ACC112 (cell line): ENCODE data around the gene EPB41L3.

ENCODE experiments used
- H2AFZ ChIP-seq: fragments of 200-600 bp; sonication (generic); one replicate; pipeline ENCODE4 v1.6.0; 2017; ENCODE audit warnings: antibody characterized with exemption, low read length; ENCODE audit not compliant: unreplicated experiment
- H3K27ac ChIP-seq: fragments of 200-600 bp; sonication (generic); 2 replicates; pipeline ENCODE4 v1.5.1; 2014; ENCODE audit warnings: low read depth, mild to moderate bottlenecking, antibody characterized with exemption, low read length, moderate library complexity
- H3K27me3 ChIP-seq: fragments of 200-600 bp; sonication (generic); 2 replicates; pipeline ENCODE4 v1.6.1; 2014; ENCODE audit warnings: mild to moderate bottlenecking, antibody characterized with exemption, low read length, moderate library complexity, mixed read lengths; ENCODE audit not compliant: insufficient read depth
- H3K36me3 ChIP-seq: fragments of 200-600 bp; sonication (generic); 2 replicates; pipeline ENCODE4 v1.6.1; 2016; ENCODE audit warnings: mild to moderate bottlenecking, antibody characterized with exemption, low read length, moderate library complexity, mixed read lengths; ENCODE audit not compliant: insufficient read depth
- H3K4me1 ChIP-seq: fragments of 200-600 bp; sonication (generic); one replicate; pipeline ENCODE4 v1.6.1; 2016; ENCODE audit warnings: low read length, mixed read lengths; ENCODE audit not compliant: insufficient read depth, unreplicated experiment, control insufficient read depth
- H3K4me3 ChIP-seq: fragments of 200-600 bp; sonication (generic); 2 replicates; pipeline ENCODE4 v1.5.1; 2014; ENCODE audit warnings: mild to moderate bottlenecking, low read depth, low read length
- H3K79me2 ChIP-seq: fragments of 200-600 bp; sonication (generic); one replicate; pipeline ENCODE4 v1.6.0; 2016; ENCODE audit warnings: low read length; ENCODE audit not compliant: control insufficient read depth, unreplicated experiment, insufficient read depth

Gene EPB41L3

GRCh38 chr18:5532066-5532465, 11.7 kb downstream of the EPB41L3 start:
- Histone ChIP-seq H3K4me3 (no peak overlapping the region), H3K4me1 (no peaks in the 10 kb centered on the region), H3K79me2 (no peaks in the 10 kb centered on the region), H3K36me3 (no peaks in the 10 kb centered on the region), H3K27me3 (no peaks in the 10 kb centered on the region), H2AFZ (no peak overlapping the region), H3K27ac (no peak overlapping the region)

GRCh38 chr18:5530629-5531178, 13.1 kb downstream of the EPB41L3 start:
- H3K27ac ChIP-seq: no peak overlapping the region
- no peaks in the 10 kb centered on the region for H3K36me3 ChIP-seq
- no peaks in the 10 kb centered on the region for H3K4me1 ChIP-seq
- no peak overlapping the region for H3K4me3 ChIP-seq
- no peaks in the 10 kb centered on the region for H3K27me3 ChIP-seq
- no peaks in the 10 kb centered on the region for H3K79me2 ChIP-seq
- no peak overlapping the region for H2AFZ ChIP-seq

- Histone ChIP-seq H3K27me3 (no peaks in the 10 kb centered on the region), H3K36me3 (no peaks in the 10 kb centered on the region), H3K4me3 (no peak overlapping the region), H3K79me2 (no peaks in the 10 kb centered on the region), H3K4me1 (no peaks in the 10 kb centered on the region), H2AFZ (no peak overlapping the region), H3K27ac (no peak overlapping the region)
Observed at GRCh38 chr18:5529471-5529870, 14.3 kb downstream of the EPB41L3 start.

GRCh38 chr18:5527603-5528002, 16.2 kb downstream of the EPB41L3 start:
- H2AFZ ChIP-seq: no peak overlapping the region
- H3K27me3 ChIP-seq: no peaks in the 10 kb centered on the region
- H3K4me1 ChIP-seq: no peaks in the 10 kb centered on the region
- no peaks in the 10 kb centered on the region for H3K79me2 ChIP-seq
- no peak overlapping the region for H3K27ac ChIP-seq
- no peaks in the 10 kb centered on the region for H3K36me3 ChIP-seq
- no peak overlapping the region for H3K4me3 ChIP-seq

- no peaks in the 10 kb centered on the region for H3K79me2 ChIP-seq
- no peaks in the 10 kb centered on the region for H3K36me3 ChIP-seq
- no peaks in the 10 kb centered on the region for H3K4me1 ChIP-seq
- H3K27me3 ChIP-seq: no peaks in the 10 kb centered on the region
- no peak overlapping the region for H2AFZ ChIP-seq
- H3K4me3 ChIP-seq: no peak overlapping the region
- H3K27ac ChIP-seq: no peak overlapping the region
Observed at GRCh38 chr18:5524660-5525059, 19.1 kb downstream of the EPB41L3 start.

- Histone ChIP-seq H3K27ac (no peak overlapping the region), H3K79me2 (no peaks in the 10 kb centered on the region), H3K4me3 (no peak overlapping the region), H3K36me3 (no peaks in the 10 kb centered on the region), H3K27me3 (no peaks in the 10 kb centered on the region), H3K4me1 (no peaks in the 10 kb centered on the region), H2AFZ (no peak overlapping the region)
Observed at GRCh38 chr18:5521000-5521399, 22.8 kb downstream of the EPB41L3 start.

GRCh38 chr18:5520464-5520863, 23.3 kb downstream of the EPB41L3 start:
- H3K79me2 ChIP-seq: no peaks in the 10 kb centered on the region
- no peaks in the 10 kb centered on the region for H3K27me3 ChIP-seq
- no peak overlapping the region for H2AFZ ChIP-seq
- H3K36me3 ChIP-seq: no peaks in the 10 kb centered on the region
- H3K4me3 ChIP-seq: no peak overlapping the region
- H3K4me1 ChIP-seq: no peaks in the 10 kb centered on the region
- H3K27ac ChIP-seq: no peak overlapping the region

GRCh38 chr18:5519448-5520298, 24.1 kb downstream of the EPB41L3 start:
- H3K27ac ChIP-seq: peak overlapping the region; percentile 34; the same call in 1 of the 2 replicates
- no peaks in the 10 kb centered on the region for H3K36me3 ChIP-seq

GRCh38 chr18:5518899-5519371, 24.9 kb downstream of the EPB41L3 start:
- no peaks in the 10 kb centered on the region for H3K79me2 ChIP-seq
- H3K4me3 ChIP-seq: peak overlapping the region; percentile 3; the same call in 1 of the 2 replicates
- no peaks in the 10 kb centered on the region for H3K27me3 ChIP-seq
- H2AFZ ChIP-seq: no peak overlapping the region
- no peaks in the 10 kb centered on the region for H3K4me1 ChIP-seq
- no peak overlapping the region for H3K27ac ChIP-seq
- H3K36me3 ChIP-seq: no peaks in the 10 kb centered on the region

More at GRCh38 chr18:5519448-5520298, 24.1 kb downstream of the EPB41L3 start:
- Histone ChIP-seq H2AFZ (no peak overlapping the region), H3K27me3 (no peaks in the 10 kb centered on the region), H3K79me2 (no peaks in the 10 kb centered on the region), H3K4me1 (no peaks in the 10 kb centered on the region), H3K4me3 (peak overlapping the region; percentile 3; the same call in 1 of the 2 replicates)

- Histone ChIP-seq H3K4me1 (no peaks in the 10 kb centered on the region), H3K4me3 (peak overlapping the region; percentile 3; the same call in 1 of the 2 replicates), H3K79me2 (no peaks in the 10 kb centered on the region), H2AFZ (no peak overlapping the region), H3K36me3 (no peaks in the 10 kb centered on the region), H3K27me3 (no peaks in the 10 kb centered on the region), H3K27ac (no peak overlapping the region)
Observed at GRCh38 chr18:5518179-5518770, 25.5 kb downstream of the EPB41L3 start.
